Sigmoid colon (tissue), 4 donors: ENCODE data around the gene TMEM203.

Experiments used
- CTCF ChIP-seq, 4 experiments: fragments of 450-650 bp in 3 of 4; fragments of 200-600 bp in 1 of 4; IDR thresholded peaks; one replicate each; pipeline ENCODE4 v1.5.1; 2016 to 2019; ENCODE audit warnings: antibody characterized with exemption in 4 of 4, mild to moderate bottlenecking in 3 of 4, moderate library complexity in 2 of 4
- EP300 ChIP-seq, 4 donors: sonication (generic); formaldehyde crosslinking; IDR thresholded peaks; one replicate each; pipeline ENCODE4 v1.6.1; 2017; ENCODE audit warnings: antibody characterized with exemption in 4 of 4
- POLR2A ChIP-seq, 2 donors: fragments of 450-650 bp; IDR thresholded peaks; one replicate each; pipeline ENCODE4 v1.6.1; 2016; ENCODE audit warnings: antibody characterized with exemption in 2 of 2, mild to moderate bottlenecking in 2 of 2, moderate library complexity in 2 of 2
- POLR2AphosphoS5 ChIP-seq, 4 donors: sonication (generic); formaldehyde crosslinking; IDR thresholded peaks; one replicate each; pipeline ENCODE4 v1.6.1; 2017; ENCODE audit warnings: antibody characterized with exemption in 4 of 4

GRCh38 chr9:137232510-137232909, 27.1 kb upstream of the TMEM203 start:
- TF ChIP-seq POLR2A (IDR thresholded peaks at IDR 0.05) (no peak), CTCF (IDR thresholded peaks at IDR 0.05) (no peak), EP300 (IDR thresholded peaks at IDR 0.05) (no peak), POLR2AphosphoS5 (IDR thresholded peaks at IDR 0.05) (no peak)
